A549 (cell line): ENCODE data around the gene SLC34A1. TPM values are rescaled to one million over a fixed set of nuclear protein-coding genes. Genes with fewer than 3 reads are reported as not detected.

Source experiments
- ATAC-seq, 2 experiments: fragments of 200-7000 bp in 1 of 2; fragments of >200 bp in 1 of 2; cut with Nextera tagmentation in 1 of 2; cut with Tn5 transposase in 1 of 2; 3 replicates each; pipeline versions ENCODE4 v1.8.0 to v1.9.1; 2018 to 2020; ENCODE audit warnings: mild to moderate bottlenecking in 1 of 2, moderate library complexity in 1 of 2
- CTCF ChIA-PET: fragments of 300-600 bp; sonication (Branson Sonifier 250); formaldehyde crosslinking; extraction: SDS; loops from one replicate; lab custom pipeline; 2021; ENCODE audit warnings: antibody characterized with exemption, inconsistent platforms; lab: Yijun Ruan, JAX
- POLR2A ChIA-PET: fragments of 350-600 bp; formaldehyde crosslinking; extraction: SDS; loops from one replicate; lab custom pipeline; 2021; ENCODE audit warnings: antibody characterized with exemption, inconsistent platforms; lab: Yijun Ruan, JAX
- DNase-seq, 2 experiments: peaks; one replicate each; pipeline versions ENCODE4 v3.0.0 to v3.0.0-alpha.2; 2011 to 2016; ENCODE audit warnings: low read depth in 1 of 2, low spot score in 1 of 2
- FAIRE-seq: peaks from 2 replicates; lab custom pipeline; 2011; peaks lifted over from hg19 to GRCh38; lab: Jason Lieb, UNC
- H3K27ac ChIP-seq, 2 experiments: fragments of >200 bp; sonication (Bioruptor Twin); formaldehyde crosslinking; 3 replicates each; pipeline ENCODE4 v1.5.1; 2016 to 2017
- H3K4me1 ChIP-seq: fragments of >200 bp; sonication (Bioruptor Twin); formaldehyde crosslinking; 3 replicates; pipeline ENCODE4 v1.6.1; 2016
- H3K4me2 ChIP-seq: fragments of >200 bp; sonication (Bioruptor Twin); formaldehyde crosslinking; 3 replicates; pipeline ENCODE4 v1.6.1; 2016
- H3K4me3 ChIP-seq: fragments of >200 bp; sonication (Bioruptor Twin); formaldehyde crosslinking; 3 replicates; pipeline ENCODE4 v1.5.1; 2016
- H3K9me3 ChIP-seq: fragments of >200 bp; sonication (Bioruptor Twin); formaldehyde crosslinking; 3 replicates; pipeline ENCODE4 v1.6.1; 2016
- BCL3 ChIP-seq: fragments of >200 bp; sonication (Bioruptor Twin); formaldehyde crosslinking; IDR thresholded peaks from 3 replicates; pipeline ENCODE4 v1.6.1; 2016
- CEBPB ChIP-seq, 2 experiments: fragments of >200 bp in 1 of 2; sonication (Bioruptor Twin) in 1 of 2; formaldehyde crosslinking in 1 of 2; IDR thresholded peaks; 2 replicates each; pipeline ENCODE4 v1.6.1; 2012 to 2016
- CHD4 ChIP-seq: fragments of 200-600 bp; sonication (generic); IDR thresholded peaks from 2 replicates; pipeline ENCODE4 v1.6.1; 2016; ENCODE audit warnings: antibody characterized with exemption, mild to moderate bottlenecking, borderline replicate concordance
- HDAC2 ChIP-seq: fragments of 200-600 bp; sonication (generic); IDR thresholded peaks from 2 replicates; pipeline ENCODE4 v1.6.1; 2016
- JUNB ChIP-seq: fragments of >200 bp; sonication (Bioruptor Twin); formaldehyde crosslinking; IDR thresholded peaks from 2 replicates; pipeline ENCODE4 v1.6.1; 2016
- KDM1A ChIP-seq: fragments of 200-600 bp; sonication (generic); IDR thresholded peaks from 2 replicates; pipeline ENCODE4 v1.6.1; 2016; ENCODE audit warnings: low read depth, mild to moderate bottlenecking
- POLR2A ChIP-seq: IDR thresholded peaks from 2 replicates; pipeline ENCODE4 v1.6.1; 2012; ENCODE audit warnings: mild to moderate bottlenecking, low read length
- REST ChIP-seq: fragments of 200-600 bp; sonication (generic); IDR thresholded peaks from 2 replicates; pipeline ENCODE4 v1.6.1; 2016; ENCODE audit warnings: antibody characterized with exemption, mild to moderate bottlenecking, moderate library complexity
- SMC3 ChIP-seq: fragments of >200 bp; sonication (Bioruptor Twin); formaldehyde crosslinking; IDR thresholded peaks from 3 replicates; pipeline ENCODE4 v1.6.1; 2018; ENCODE audit warnings: inconsistent platforms
- SREBF2 ChIP-seq: fragments of 450-650 bp; IDR thresholded peaks from 2 replicates; pipeline ENCODE4 v1.6.1; 2014; ENCODE audit warnings: mild to moderate bottlenecking, moderate library complexity
- USF2 ChIP-seq: fragments of 450-650 bp; IDR thresholded peaks from 2 replicates; pipeline ENCODE4 v1.6.1; 2014; ENCODE audit warnings: antibody characterized with exemption
- ZC3H11A ChIP-seq: fragments of 450-650 bp; IDR thresholded peaks from 2 replicates; pipeline ENCODE4 v1.6.1; 2014; ENCODE audit warnings: antibody characterized with exemption, mild to moderate bottlenecking
- WGBS: methylation state at CpG from one replicate; pipeline ENCODE4 v1.1.6; 2017; ENCODE audit errors: missing lambda C conversion rate; 5-methylcytosine and 5-hydroxymethylcytosine counted together
- polyA plus RNA-seq, 4 experiments: library from polyadenylated mRNA; depleted of rRNA in 3 of 4; stranded (reverse); fragments of >200 nt; fragmentation: RNase III in 1 of 4; extraction: RNeasy Plus Mini Kit Qiagen cat#74134 plus additional on column Dnase treatment in 1 of 4; gene quantifications; 2 replicates in 3 of 4; 3 replicates in 1 of 4; pipeline ENCODE4 v1.2.3, GENCODE V29; 2011 to 2017
- TF ChIP-seq, protein P1 (sequence below): fragments of 250-450 bp; sonication (Bioruptor Pico); IDR thresholded peaks from 2 replicates; pipeline ENCODE4 v1.5.0; 2021; ENCODE audit warnings: mild to moderate bottlenecking, moderate library complexity, borderline replicate concordance

The SLC34A1 gene
- polyA plus RNA-seq, 2 of the 4 experiments (the other 2 are of a cell fraction) = 0.03 TPM; not detected in 1

DNA sequence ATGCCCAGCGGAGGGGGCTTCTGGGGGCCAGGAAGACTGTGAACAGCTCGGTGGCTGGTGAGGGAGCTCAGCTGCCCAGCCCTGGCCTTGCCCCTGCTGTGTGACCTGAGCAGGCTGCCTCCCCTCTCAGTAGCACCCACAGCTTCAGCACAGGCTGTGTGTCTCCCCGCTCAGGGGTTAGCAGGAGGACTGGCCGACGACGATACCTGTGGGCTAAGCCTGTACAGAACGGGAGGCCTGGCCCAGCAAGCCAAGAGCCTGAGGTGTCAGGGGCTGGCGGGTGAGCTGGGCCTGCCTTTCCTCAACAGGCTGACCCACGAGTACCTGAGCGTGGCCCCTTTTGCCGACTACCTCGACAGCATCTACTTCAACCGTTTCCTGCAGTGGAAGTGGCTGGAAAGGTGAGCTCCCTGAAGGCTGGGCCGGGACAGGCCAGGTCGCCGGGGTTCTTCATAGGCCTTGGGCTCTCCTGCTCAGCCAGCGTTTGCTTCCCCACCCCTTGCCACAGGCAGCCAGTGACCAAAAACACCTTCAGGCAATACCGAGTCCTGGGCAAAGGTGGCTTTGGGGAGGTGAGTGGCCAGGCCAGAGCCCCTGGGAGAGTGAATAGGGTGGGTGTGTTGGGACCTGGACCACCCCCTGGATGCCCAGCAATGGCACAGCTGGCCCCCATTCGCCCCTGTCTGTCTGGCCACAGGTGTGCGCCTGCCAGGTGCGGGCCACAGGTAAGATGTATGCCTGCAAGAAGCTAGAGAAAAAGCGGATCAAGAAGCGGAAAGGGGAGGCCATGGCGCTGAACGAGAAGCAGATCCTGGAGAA lies 48.8 kb downstream of the SLC34A1 start:
- H3K27ac ChIP-seq = no peak overlapping the region; a peak in 1 of 6 replicates
- CTCF ChIA-PET = interaction anchor here (1.0 to 36.0 kb wide), 6 partner anchors 9 to 67 kb away, joined by 3 to 871 read pairs (median 10); partner anchors contain the start of gene PRR7
- 84% methylated on average over 17 of the region's 25 CpGs for WGBS
- no peak overlapping the region for H3K4me2 ChIP-seq
- H3K4me1 ChIP-seq = peaks cover 2% of the 10 kb centered on the region; the same call in 1 of the 3 replicates
- ATAC-seq (no peak), DNase-seq (no peak), FAIRE-seq (no peak)
- no peak for TF ChIP-seq CEBPB (IDR thresholded peaks at IDR 0.05)
- no peak for TF ChIP-seq HDAC2
- TF ChIP-seq JUNB = no peak
- no peak for TF ChIP-seq KDM1A
- TF ChIP-seq CHD4 = no peak
- TF ChIP-seq REST = no peak
- TF ChIP-seq USF2 = no peak
- no peak overlapping the region for H3K4me3 ChIP-seq
- no peaks in the 10 kb centered on the region for H3K9me3 ChIP-seq
- POLR2A ChIA-PET = interaction anchor here (1.5 kb wide), 1 partner anchor 8 kb away, joined by 4 read pairs; no protein-coding TSS in a partner anchor

DNA sequence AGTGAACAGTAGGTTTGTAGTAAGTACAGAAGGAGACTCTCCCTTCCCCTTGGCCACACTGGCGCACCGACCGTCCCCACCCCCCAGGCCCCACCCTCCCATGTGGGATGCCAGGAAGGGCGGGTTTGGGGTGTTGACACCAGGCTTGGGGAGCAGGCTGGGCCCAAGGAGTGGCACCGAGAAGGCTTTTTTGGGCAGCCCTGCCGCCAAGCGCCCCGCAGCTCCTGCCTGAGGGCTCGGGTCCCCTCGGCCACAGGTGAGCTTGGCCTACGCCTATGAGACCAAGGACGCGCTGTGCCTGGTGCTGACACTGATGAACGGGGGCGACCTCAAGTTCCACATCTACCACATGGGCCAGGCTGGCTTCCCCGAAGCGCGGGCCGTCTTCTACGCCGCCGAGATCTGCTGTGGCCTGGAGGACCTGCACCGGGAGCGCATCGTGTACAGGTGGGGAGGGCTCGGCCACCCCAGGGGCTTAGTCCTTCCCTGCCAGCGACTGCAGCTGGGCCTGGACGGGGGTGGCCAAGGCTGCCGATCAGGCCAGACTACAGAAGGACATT lies 49.5 kb downstream of the SLC34A1 start:
- H3K4me3 ChIP-seq = no peak overlapping the region
- ChIA-PET CTCF (interaction anchor here (1.0 to 36.0 kb wide), 5 partner anchors 10 to 68 kb away, joined by 3 to 871 read pairs (median 12); partner anchors contain the start of gene PRR7), POLR2A (no interaction called here)
- WGBS = 90% methylated on average over 28 of the region's 29 CpGs
- TF ChIP-seq ZC3H11A (no peak), POLR2A (no peak), SMC3 (no peak), BCL3 (no peak), SREBF2 (no peak)
- TF ChIP-seq, protein P1, sequence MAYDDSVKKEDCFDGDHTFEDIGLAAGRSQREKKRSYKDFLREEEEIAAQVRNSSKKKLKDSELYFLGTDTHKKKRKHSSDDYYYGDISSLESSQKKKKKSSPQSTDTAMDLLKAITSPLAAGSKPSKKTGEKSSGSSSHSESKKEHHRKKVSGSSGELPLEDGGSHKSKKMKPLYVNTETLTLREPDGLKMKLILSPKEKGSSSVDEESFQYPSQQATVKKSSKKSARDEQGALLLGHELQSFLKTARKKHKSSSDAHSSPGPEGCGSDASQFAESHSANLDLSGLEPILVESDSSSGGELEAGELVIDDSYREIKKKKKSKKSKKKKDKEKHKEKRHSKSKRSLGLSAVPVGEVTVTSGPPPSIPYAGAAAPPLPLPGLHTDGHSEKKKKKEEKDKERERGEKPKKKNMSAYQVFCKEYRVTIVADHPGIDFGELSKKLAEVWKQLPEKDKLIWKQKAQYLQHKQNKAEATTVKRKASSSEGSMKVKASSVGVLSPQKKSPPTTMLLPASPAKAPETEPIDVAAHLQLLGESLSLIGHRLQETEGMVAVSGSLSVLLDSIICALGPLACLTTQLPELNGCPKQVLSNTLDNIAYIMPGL (CRISPR knock-in tag) = no peak
- ATAC-seq (no peak), DNase-seq (no peak), FAIRE-seq (no peak)
- no peak overlapping the region for H3K4me2 ChIP-seq
- H3K27ac ChIP-seq = peak overlapping the region in 1 of 2 experiments; percentile 1; a peak in 1 of 6 replicates
- H3K9me3 ChIP-seq = no peaks in the 10 kb centered on the region
- no peaks in the 10 kb centered on the region for H3K4me1 ChIP-seq
